Mesodermal cell (in vitro differentiated cells): Measurements from ENCODE around the gene SLC1A2.
A peak's percentile ranks its signal among the peaks of the same experiment; 100 is the strongest.

Source experiments
- H3K27ac ChIP-seq: 2 replicates; pipeline ENCODE4 v1.7.0; 2013; ENCODE audit warnings: mild to moderate bottlenecking, low read depth, low read length, moderate library complexity; ENCODE audit not compliant: severe bottlenecking
- H3K36me3 ChIP-seq: 2 replicates; pipeline ENCODE4 v1.7.1; 2013; ENCODE audit warnings: mild to moderate bottlenecking, low read length, moderate library complexity; ENCODE audit not compliant: control insufficient read depth, insufficient read depth
- H3K4me1 ChIP-seq: one replicate; pipeline ENCODE4 v1.7.1; 2013; ENCODE audit warnings: mild to moderate bottlenecking, low read length; ENCODE audit not compliant: insufficient read depth, control insufficient read depth, poor library complexity, severe bottlenecking
- H3K4me3 ChIP-seq: 2 replicates; pipeline ENCODE4 v1.7.0; 2013; ENCODE audit warnings: low read length, control low read depth, mild to moderate bottlenecking; ENCODE audit not compliant: insufficient read depth, poor library complexity, severe bottlenecking; ENCODE audit errors: extremely low read depth
- H3K9me3 ChIP-seq: 2 replicates; pipeline ENCODE4 v1.7.1; 2013; ENCODE audit warnings: mild to moderate bottlenecking, low read length, moderate library complexity; ENCODE audit not compliant: control insufficient read depth
- WGBS, 2 experiments: methylation state at CpG; one replicate each; pipeline ENCODE4 v1.1.5; 2013; ENCODE audit warnings: missing lambda C conversion rate in 2 of 2; ENCODE audit not compliant: insufficient coverage in 2 of 2; 5-methylcytosine and 5-hydroxymethylcytosine counted together

The SLC1A2 gene

DNA sequence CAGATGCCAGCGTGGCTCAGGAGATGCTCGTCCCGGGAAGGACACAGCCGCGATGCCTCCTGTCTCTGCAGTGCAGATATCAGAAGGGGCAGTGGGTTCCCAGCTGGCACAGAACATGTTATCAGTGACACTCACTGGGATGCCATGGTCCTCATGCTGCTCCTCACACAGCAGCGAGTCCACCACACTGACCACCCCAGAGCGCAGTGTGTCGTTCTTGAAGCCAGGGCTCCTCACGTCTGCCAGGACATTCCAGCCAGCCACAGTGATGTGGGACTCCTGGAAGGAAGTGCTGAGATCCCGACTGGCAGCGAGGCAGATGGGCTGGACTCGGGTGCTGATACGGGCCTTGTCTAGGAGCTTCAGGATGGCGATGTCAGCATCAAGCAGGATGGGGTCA lies 13.1 kb upstream of the SLC1A2 start:
- H3K4me1 ChIP-seq: no peaks in the 10 kb centered on the region
- no peaks in the 10 kb centered on the region for H3K9me3 ChIP-seq
- WGBS, 2 experiments: 89 to 94% methylated on average over 9 to 13 of the region's 14 CpGs
- no peak overlapping the region for H3K4me3 ChIP-seq
- no peak overlapping the region for H3K27ac ChIP-seq
- H3K36me3 ChIP-seq: no peaks in the 10 kb centered on the region

DNA sequence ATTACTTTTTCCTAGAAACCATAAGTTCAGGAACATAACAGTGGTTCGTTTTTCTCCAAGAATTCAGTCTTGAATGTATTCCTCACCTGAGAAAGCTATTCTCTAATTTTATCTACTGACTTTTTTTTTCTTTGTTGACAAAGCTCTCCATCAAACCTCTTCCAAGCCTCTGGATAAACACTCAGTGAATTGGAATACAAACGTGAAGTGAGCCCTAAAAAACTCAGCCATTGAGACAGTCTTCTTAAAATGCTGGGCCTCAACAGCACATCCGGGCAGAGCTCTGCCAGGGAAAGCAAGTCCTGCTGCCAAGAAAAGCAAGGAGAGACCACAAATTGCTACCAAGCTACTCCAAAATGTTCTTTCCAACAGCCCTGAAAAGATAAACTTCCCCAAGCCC lies 7.7 kb upstream of the SLC1A2 start:
- Histone ChIP-seq H3K27ac (no peak overlapping the region), H3K4me3 (no peak overlapping the region), H3K9me3 (no peaks in the 10 kb centered on the region), H3K4me1 (no peaks in the 10 kb centered on the region), H3K36me3 (no peaks in the 10 kb centered on the region)
- WGBS, 2 experiments: 73 to 87% methylated on average over 2 to 3 of the region's 3 CpGs

DNA sequence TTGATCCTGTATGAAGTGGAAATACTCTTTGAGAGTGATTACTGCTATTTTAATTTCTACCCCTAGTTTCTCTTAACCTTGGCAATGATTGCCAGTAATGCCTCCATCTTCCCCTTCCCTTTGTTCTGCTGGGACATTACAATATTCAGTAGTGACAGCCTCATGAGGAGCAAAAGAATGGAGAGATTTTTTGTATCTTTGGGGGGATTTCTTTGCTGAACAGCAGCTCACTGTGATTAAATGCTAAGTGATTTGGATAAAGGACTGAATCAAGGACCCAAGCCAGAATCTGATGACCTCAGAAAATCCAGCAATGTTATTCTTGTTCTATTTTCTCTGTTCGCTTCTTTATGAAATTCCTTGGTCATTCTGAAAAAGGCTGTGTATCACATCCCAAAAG lies 7.0 kb upstream of the SLC1A2 start:
- WGBS, 2 experiments: no CpG with 5 or more reads among the region's 1 CpG
- H3K4me3 ChIP-seq: no peak overlapping the region
- no peak overlapping the region for H3K27ac ChIP-seq
- H3K9me3 ChIP-seq: no peaks in the 10 kb centered on the region
- no peaks in the 10 kb centered on the region for H3K36me3 ChIP-seq
- H3K4me1 ChIP-seq: no peaks in the 10 kb centered on the region

DNA sequence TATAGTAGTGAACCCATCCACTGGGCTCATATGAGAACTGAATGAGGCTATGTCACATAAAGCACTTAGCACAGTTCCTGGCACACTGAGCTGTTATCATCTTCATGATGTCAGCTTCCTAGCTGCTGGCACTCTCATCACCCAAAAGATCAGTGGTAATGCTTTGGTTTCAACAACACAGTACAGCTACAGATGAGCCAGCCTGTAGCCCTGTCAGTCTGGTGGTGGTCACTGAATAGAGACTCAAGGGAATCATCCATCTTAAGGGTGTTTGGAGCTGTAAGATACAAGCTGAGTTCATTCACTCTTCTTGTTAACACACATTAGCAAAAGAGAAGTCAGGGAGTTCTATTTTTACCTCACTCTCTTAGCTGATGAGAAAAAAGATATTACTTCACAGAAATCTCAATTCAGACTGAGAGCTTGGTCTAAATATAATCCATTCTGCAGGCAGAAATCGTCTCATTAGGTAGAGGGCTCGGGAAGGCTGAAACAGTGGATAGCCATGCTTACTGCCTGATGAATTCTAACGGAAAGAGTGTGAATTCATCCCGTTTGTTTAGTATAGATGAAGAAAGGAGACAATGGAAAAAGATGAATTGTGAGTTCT lies 6.3 kb upstream of the SLC1A2 start:
- no peaks in the 10 kb centered on the region for H3K36me3 ChIP-seq
- no peak overlapping the region for H3K4me3 ChIP-seq
- no peak overlapping the region for H3K27ac ChIP-seq
- no peaks in the 10 kb centered on the region for H3K4me1 ChIP-seq
- 89 to 100% methylated on average over 2 to 3 of the region's 4 CpGs for whole genome bisulfite sequencing, 2 experiments
- H3K9me3 ChIP-seq: no peaks in the 10 kb centered on the region

DNA sequence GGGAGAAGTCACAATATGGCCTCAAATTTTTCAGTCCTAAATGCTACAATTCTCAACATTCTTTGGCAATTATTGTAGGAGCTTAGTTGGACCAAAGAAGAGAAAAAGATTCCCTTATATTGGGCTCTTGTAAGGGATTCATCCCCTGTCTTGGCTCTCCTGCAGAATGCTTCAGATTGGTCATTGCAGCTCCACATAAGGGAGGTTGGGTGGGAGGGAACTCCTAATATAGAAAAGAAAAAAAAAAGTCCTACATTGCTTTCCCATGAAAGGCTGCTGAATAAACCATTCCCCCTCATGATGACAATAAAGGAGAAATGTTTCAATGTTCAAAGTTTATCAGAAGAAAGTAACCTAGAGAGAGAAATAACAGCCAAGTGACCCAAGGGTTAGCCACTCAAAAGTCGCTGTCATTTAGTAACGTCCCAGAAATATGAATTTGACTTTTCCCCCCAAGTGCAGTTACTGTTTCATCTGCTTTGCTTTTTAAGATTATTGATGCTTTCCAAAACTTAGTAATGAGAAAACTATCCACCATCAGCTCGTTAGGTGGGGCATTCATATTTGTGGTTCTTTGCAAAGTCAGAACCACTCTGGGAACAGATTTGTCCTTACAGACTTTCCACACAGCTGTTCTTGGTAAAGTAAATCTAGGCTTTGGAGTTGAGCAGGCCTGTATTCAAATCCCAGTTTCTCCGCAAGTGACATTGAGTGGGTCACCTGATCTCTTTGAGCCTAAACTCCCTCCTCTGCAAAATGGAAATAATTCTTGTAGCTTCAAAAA lies 5.0 kb upstream of the SLC1A2 start:
- Histone ChIP-seq H3K36me3 (no peaks in the 10 kb centered on the region), H3K4me1 (no peaks in the 10 kb centered on the region), H3K9me3 (no peaks in the 10 kb centered on the region), H3K4me3 (no peak overlapping the region), H3K27ac (no peak overlapping the region)
- 90 to 92% methylated on average over 2 of the region's 4 CpGs for WGBS, 2 experiments

DNA sequence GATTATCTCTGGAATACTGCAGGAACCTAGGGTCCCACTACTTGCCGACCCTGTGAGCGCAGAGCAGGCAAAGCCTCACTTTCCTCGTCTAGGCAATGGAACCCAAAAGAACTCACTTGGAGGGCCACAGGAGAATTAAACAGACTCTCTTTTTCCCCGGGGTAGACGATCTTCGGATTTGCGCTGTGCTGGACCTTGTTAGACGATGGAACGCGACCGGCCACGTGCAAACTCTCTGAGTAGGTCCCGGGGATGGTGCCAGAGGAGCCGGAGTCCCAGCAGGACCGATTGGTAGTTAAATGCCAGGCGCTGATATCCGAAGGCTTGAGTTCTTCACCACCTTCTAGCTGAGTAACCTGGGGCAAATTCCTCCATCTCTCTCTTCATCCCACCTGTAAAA lies 1.0 kb upstream of the SLC1A2 start:
- Histone ChIP-seq H3K4me1 (peaks cover 5% of the 10 kb centered on the region), H3K36me3 (no peaks in the 10 kb centered on the region), H3K4me3 (peak overlapping the region; percentile 49), H3K9me3 (no peaks in the 10 kb centered on the region), H3K27ac (no peak overlapping the region)
- WGBS, 2 experiments: 7 to 12% methylated on average over 14 to 17 of the region's 17 CpGs

DNA sequence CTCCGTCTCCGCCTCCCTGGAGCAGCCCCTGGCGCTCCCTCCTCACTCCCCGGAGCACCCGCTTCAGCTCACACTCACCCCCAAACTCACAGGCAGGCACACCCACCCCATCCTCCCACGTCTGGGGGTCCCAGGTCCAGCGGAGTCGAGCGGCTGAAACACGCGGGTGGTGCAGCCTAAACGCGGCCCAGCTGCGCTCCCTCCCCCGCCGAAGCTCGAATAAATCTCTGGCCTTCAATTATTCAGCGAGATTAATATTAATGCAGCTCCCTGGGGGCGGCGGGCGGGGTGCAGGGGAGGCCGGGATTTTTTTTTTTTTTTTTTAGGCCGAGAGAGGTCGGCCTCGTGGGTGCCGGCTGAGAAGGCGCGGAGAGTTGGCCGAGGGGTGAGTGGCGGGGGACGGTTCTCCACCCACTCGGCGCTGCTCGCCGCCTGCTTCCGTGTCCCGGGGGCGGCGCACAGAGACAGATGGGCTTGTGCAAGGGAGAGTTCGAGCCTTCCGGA lies 524 bp upstream of the SLC1A2 start:
- H3K4me1 ChIP-seq: peaks cover 5% of the 10 kb centered on the region
- peak overlapping the region; percentile 49 for H3K4me3 ChIP-seq
- H3K9me3 ChIP-seq: no peaks in the 10 kb centered on the region
- 0 to 1% methylated on average over 17 to 28 of the region's 41 CpGs for WGBS, 2 experiments
- H3K27ac ChIP-seq: no peak overlapping the region
- H3K36me3 ChIP-seq: no peaks in the 10 kb centered on the region

DNA sequence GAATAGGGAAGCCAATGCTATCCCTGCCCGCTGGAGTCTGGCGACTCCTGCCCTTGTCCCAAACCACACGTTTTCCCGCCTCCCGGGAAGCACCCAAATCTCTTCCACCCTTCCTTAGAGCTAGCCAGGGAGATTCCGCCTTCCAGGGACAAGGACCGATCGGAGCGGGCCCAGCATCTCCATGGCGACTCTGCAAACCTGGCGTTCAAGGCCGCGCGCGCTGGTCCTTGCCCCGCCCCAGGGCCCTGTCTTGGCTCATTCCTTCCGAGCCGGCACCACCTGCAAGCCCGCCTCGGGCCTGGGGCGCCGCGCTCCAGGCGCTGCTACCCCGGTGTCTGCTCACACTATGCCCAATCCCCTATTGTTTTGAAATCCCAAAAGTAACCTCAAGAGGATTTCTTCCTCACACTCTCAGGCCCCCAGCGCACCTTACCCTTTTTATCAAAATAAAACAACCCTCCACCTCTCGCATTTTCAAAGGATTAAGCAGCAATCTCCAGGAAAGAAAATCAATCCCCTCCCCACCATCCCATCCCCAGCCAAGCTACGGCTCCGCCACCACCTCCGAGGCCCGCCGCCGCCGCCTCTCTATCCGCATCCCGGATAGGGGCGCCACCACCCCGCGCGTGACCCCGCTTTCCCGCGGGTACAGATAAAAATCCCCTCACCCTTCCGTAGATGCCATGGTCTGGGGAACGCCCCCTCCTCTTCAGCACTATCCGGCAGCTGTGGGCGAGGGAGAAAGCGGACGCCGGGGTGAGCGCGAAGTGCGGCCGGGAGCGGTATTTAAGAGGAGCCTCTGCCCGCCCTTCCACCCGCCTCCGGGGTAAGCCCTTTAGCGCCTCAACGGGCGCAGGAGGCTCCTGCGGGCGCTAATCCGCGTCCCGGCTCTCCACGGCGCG lies 825 bp downstream of the SLC1A2 start:
- no peaks in the 10 kb centered on the region for H3K36me3 ChIP-seq
- 0 to 1% methylated on average over 48 to 66 of the region's 69 CpGs for WGBS, 2 experiments
- no peaks in the 10 kb centered on the region for H3K9me3 ChIP-seq
- peaks cover 5% of the 10 kb centered on the region for H3K4me1 ChIP-seq
- H3K4me3 ChIP-seq: peak overlapping the region; percentile 49
- H3K27ac ChIP-seq: no peak overlapping the region

DNA sequence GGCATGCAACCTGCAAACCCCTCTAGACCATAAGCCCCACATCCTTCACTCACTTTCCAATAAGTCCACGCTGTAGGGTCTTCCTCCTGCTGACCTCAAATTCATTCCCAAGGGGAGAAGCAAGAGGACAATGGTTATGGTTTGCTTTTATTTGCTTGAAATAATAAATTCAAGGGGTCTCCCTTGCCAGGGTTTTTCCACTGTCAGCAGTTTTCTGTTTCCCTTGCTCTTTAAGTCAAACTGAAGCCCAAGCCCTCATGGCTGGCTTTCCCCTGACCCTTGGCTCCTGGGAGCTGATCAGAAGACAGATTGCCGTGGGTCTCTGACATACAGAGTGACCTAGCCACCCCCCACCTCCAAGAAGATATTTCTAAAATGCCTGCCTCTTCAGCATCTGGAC lies 3.9 kb downstream of the SLC1A2 start:
- Histone ChIP-seq H3K27ac (no peak overlapping the region), H3K9me3 (no peaks in the 10 kb centered on the region), H3K4me3 (no peak overlapping the region), H3K4me1 (peaks cover 5% of the 10 kb centered on the region), H3K36me3 (no peaks in the 10 kb centered on the region)
- whole genome bisulfite sequencing, 2 experiments: 67 to 75% methylated on average over 1 of the region's 2 CpGs

DNA sequence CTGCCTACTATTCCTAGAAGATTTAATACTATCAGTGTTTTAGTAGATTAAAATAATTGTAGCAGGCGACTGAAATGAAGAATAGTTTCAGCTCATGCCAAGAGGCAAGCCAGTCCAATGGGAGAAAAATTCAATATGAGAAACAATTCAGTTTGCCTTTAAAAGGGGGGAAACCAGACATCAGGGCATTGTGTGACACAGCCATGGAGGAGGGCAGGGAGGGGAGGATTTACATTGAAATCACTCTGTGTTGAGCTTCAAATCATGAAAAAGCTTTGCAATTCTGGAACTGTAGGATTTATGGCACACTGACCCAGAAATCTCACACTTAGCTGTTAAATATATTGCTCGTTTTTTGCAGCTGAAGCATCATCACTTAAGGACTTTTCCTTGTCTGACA lies 4.6 kb downstream of the SLC1A2 start:
- no CpG with 5 or more reads among the region's 2 CpGs for WGBS, 2 experiments
- peaks cover 5% of the 10 kb centered on the region for H3K4me1 ChIP-seq

More for the DNA sequence above, 4.6 kb downstream of the SLC1A2 start:
- no peak overlapping the region for H3K4me3 ChIP-seq
- H3K36me3 ChIP-seq: no peaks in the 10 kb centered on the region
- H3K27ac ChIP-seq: no peak overlapping the region
- no peaks in the 10 kb centered on the region for H3K9me3 ChIP-seq
